G401 (cell line): ENCODE measurements around the gene RHOBTB3. TPM values are rescaled to one million over a fixed set of nuclear protein-coding genes. Genes with fewer than 3 reads are reported as not detected.
A peak's percentile ranks its signal among the peaks of the same experiment; 100 is the strongest.
"Not testable (repeated sequence)": the region's sequence is repeated elsewhere in the genome, so short reads cannot be mapped to it uniquely, and the experiment has no call there.

Source experiments
- DNase-seq: peaks from one replicate; pipeline ENCODE4 v3.0.0-alpha.2; 2015; ENCODE audit warnings: low spot score
- in situ Hi-C: cut with HindIII; loops from 2 replicates; pipeline ENCODE4 v1.10.0; 2016; ENCODE audit warnings: low sequenced_read_pairs, mixed read lengths
- total RNA-seq: library from RNA; depleted of rRNA; stranded (reverse); fragments of >200 nt; shearing (Covaris generic); gene quantifications from 2 replicates; pipeline ENCODE4 v1.2.3, GENCODE V29; 2014

Gene RHOBTB3
- total RNA-seq, 1 experiment from 2014 or later, result 0.54 TPM

- in situ Hi-C loops, result no loop called here
- no peak for DNase-seq
These were observed 19.4 kb upstream of the RHOBTB3 start for GRCh38 chr5:95711501-95712346.

DNA sequence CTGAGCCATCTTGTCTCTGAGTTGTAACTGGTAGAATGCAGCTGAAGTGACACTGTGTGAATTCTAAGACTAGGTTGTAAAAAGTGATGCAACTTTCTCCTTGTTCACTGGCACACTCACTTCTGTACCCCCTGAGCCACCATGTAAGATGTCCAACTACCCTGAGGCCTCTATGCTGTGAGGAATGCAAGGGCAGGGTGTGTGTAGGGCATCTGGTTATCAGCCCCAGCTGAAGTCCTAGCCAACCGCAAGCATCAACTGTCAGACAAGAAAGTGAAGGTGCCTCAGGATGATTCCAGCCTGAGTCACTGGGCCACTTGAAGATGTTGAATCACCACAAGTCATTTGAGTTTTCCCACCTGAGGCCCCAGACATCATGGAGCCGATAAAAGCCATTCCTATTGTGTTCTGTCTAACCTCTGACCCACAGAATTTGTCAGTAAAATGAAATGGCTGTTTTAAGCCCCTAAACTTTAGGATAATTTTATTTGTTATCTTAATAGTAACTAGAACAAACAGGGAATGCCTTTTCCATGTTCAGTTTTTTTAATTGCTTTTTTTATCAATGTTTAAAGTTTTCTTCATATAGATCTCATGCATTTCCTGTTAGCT lies 18.7 kb upstream of the RHOBTB3 start:
- in situ Hi-C loops, result no loop called here
- DNase-seq, result no peak

DNA sequence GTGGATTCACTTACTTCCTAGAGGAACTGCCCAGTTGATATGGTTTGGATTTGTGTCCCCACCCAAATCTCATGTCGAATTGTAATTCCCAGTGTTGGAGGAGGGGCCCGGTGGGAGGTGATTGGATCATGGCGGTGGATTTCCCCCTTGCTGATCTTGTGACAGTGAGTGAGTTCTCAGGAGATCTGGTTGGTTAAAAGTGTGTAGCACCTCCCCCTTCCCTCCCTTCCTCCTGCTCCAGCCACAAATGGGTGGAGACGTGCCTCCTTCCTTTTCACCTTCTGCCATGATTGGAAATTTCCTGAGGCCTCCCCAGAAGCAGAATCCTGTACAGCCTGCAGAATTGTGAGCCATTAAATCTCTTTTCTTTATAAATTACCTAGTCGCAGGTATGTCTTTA lies 17.9 kb upstream of the RHOBTB3 start:
- DNase-seq, in situ Hi-C loops: not testable (repeated sequence)

- DNase-seq, result no peak
These were observed 17.0 kb upstream of the RHOBTB3 start for GRCh38 chr5:95713960-95714710.

DNA sequence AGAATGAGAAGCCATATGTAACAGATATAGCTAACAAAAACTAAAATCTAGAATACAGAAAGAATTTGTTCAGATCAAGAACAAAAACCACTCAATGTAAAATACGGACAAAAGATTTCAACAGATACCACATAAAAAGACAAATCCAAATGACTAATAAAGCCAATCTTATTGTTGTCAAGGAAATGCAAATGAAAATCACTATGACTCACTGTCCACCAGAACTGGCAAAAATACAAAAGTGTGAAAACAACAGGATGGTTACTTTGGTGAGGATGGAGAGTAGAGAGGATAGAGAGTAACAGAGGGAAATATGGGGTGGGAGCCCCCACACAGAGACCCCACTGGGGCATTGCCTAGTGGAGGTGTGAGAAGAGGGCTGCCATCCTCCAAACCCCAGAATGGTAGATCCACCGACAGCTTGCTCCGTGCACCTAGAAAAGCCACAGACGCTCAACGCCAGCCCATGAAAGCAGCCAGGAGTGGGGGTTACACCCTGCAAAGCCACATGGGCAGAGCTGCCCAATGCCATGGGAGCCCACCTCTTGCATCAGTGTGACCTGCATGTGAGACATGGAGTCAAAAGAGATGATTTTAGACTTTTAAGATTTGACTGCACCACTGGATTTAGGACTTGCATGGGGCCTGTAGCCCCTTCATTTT lies 15.2 kb upstream of the RHOBTB3 start:
- DNase-seq, result no peak
- in situ Hi-C loops, result no loop called here

More at GRCh38 chr5:95713960-95714710, 17.0 kb upstream of the RHOBTB3 start:
- in situ Hi-C loops, result no loop called here

DNA sequence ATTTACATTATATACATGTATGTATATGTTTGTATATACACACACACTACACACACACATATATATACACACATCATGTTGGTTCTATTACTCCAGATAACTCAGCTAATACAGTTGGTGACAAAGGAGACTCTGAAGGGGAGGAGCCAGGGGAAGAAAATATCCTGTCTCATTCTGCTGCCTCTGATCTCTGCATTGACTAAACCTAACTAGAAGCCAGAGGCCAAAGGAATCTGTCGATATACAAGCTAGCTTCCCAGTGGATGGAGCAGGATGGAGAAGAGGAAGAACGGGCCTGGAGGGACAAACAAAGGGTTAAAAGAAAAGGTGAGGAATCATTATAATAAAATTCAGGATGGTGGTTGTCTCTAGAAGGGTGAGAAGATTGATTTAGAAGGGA lies 13.7 kb upstream of the RHOBTB3 start:
- in situ Hi-C loops, result no loop called here
- no peak for DNase-seq

DNA sequence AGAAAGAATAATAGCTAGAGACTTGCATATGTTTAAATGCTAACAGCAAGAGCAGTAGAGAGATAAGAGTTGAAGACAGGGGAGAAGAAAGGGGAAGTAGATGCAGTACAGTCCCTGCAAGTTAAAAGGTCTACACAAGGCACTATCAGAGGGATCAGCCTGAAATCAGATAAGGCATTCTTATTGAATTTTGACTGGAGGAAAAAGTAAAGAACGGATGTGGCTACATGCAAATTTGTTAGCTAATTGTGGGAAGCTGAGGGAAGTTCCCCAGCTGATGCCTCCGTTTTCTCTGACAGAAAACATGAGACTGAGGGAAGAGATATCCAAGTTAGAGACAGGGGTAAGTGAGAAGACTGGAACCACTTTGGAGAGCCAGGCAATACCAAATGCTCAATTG lies 12.9 kb upstream of the RHOBTB3 start:
- no peak for DNase-seq
- in situ Hi-C loops, result no loop called here

- in situ Hi-C loops, result no loop called here
- no peak for DNase-seq
These were observed 12.4 kb upstream of the RHOBTB3 start for GRCh38 chr5:95718738-95719137.

GRCh38 chr5:95720094-95720786 lies 10.9 kb upstream of the RHOBTB3 start:
- peak; percentile 68 for DNase-seq
- in situ Hi-C loops, result no loop called here

DNA sequence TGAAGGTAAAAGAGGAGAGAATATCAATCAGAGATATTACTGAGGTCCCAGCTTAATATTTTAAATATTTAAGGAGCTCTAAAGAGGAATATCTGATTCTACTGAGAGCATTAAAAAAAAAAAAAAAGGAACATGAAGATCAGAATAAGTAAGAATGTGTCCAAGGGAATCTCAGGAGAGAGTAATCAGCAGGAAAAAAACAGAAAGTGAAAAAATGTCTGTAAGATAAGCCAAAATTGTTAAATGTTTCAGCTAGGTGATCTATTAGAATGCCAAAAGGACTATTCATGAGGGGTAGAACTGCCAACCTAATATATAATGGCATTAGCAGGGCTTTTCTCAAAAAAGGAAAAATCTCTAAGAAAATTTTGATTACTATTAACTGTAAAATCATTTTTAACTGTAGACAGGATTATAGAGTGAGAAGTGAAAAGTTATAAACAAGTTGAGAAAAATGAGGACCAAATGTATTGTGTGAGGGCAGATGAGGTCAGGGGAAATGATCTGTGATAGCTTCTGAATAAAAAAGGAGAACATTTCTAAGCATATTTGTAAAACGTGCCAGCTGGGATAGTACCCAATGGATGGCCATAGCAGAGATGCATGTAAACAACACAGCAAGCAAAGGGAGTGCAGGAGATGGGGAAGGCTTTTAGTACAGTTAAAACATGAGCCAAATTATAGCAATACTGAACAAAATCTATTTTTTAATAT lies 9.4 kb upstream of the RHOBTB3 start:
- in situ Hi-C loops, result no loop called here
- DNase-seq, result no peak

DNA sequence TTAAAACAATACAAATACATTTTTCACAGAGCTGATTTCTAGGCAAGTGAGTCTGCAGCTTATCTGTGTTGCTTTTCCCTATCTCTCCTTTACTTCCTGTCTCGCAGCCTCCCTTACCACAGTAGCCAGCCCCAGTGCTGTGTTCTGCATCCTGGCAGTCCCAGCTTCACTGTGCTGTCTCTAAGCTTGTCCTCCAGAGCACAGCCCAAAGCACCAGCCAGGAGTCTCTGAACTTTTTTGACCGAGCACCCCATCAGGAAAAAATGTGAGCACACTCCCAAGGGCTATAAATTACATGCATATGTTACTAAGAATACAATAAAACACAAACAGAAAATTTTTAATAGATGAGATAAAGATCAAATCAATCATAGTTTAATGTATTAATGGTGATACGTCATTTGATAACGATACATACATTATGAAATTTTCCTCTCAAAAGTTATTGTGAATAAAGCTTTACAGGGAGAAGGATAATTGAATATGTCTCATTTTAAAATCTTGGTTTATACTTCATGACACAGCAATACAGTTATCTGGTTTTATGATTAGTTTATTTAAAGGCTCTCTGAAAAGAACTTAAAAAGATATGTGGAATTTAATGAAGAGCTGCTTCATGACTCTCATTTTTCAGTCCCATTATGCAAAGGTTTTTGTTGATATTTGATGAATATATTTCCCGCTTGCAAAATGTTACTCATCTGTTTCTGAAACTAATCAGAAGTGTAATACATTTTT lies 7.3 kb upstream of the RHOBTB3 start:
- in situ Hi-C loops, result no loop called here
- no peak for DNase-seq

DNA sequence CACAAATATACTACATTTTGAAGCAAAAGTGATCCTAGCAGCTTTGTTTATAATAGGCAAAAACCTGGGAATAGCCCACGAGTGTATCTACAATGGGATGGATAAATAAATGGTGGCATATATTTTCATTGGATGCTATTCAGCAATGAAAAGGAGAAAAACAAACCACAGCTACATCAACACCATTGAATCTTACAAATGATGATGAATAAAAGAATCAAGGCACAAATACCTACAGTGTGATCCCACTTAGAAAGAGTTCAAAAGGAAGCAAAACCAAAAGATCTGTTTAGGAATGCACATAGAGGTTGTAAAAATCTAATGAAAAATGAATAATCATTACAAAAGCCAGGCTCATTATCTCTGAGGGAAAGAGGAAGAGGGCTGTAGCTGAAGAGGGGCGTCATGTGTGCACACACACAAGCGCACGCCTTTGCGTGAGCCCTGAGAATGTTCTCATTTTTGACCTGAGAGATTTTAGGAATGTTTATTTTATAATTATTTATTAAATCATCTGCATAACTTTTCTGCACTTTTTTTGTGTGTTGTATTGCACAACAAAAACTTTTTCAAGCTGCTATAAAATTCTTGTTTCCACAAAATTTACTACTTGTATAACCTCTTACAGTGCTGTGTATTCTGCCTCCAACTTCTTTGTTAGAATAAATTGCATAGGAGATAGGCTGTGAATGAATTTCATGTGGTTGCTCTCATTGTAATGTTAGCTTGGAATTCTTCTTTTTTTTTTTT lies 5.9 kb upstream of the RHOBTB3 start:
- in situ Hi-C loops, result no loop called here
- no peak for DNase-seq

DNA sequence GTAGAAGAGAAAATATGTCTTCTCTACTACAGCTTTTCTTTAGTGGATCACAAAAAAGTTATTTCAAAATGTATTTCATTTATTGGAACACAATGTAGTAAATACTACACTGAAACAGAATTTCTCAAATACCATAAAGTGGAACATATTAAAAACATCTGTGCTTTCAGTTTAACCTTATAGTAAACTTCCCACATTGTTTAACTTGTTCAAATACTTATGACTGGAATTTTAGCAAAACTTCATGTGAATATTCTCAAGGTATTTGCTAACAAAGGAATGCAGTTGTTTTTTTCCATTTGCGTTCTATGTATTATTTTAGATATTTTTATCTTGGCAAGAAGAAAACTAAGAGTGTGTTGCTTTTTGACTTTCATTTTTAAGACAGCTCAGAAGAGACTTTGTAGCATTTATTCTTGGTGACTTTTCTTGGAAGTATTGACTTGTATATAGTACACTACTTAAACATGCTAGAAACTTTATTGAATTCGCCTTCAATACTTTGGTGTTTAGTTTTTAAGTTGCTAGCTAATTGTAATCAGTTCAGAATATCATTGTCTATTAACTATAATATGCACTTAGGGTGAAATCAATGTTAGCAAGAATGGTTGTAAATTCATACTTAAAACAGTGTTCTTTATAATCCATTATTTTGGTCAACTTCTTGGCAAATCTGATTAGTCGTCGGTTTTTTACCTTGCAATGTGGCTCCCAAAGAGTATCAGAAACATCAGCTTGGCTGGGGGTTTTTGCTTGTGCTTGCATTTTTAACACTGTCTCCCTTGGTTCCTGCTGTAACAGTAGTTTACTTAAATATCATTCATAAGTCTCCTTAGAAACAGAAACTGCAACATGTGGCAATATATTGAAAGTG lies 5.0 kb upstream of the RHOBTB3 start:
- in situ Hi-C loops, result no loop called here
- DNase-seq, result no peak

DNA sequence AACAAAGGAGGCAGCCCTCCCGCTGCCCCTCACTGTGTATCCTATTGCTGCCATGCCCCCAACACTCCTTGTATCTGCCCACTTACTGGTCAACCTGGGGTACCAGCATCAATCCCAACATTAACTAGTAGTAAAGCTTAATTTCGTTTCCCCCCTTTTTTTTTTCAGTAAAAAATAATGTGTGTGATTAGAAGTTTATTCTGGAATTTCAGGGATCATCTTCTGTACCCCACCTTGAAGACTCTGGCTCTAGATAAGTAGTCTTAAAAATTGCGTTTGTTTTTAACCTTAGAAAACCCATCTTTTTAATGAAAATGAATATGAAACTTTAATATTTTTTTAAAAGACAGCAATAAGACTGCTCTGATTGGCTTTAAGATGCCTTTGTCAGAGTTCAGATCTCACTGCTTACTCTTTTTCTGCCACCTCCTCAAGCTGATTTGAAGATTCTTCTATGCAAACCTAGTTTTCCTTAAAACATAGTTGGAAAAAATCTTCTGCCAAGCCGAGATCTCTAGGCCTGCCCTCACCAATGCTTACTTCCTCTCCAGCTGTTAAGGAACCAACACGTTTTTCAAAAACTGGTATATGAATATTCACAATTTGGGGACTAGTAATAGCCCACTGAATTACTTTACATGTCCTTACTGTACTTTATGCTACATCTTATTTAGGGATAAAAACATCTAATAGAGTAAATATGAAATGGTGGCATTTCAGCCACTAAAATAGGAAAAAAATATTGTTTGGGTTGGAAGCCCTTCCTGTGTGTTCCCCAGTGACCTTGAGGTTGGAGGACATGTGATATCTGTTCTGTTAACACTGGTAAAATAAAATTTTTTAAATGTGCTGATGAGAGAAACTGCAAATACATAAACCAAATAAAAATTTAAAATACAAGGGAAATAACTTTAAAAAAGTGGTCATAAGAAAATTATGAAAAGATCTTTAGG lies 4.0 kb upstream of the RHOBTB3 start:
- DNase-seq, result no peak
- in situ Hi-C loops, result no loop called here

- in situ Hi-C loops, result no loop called here
- DNase-seq, result no peak
These were observed 3.4 kb upstream of the RHOBTB3 start for GRCh38 chr5:95727764-95728191.
